OCI-LY1 (cell line): Measurements from ENCODE around the gene C1QL2.

Source experiments
- H2AFZ ChIP-seq: fragments of 200-600 bp; sonication (generic), shearing (Covaris generic); 2 replicates; pipeline ENCODE4 v1.6.0; 2014; ENCODE audit warnings: antibody characterized with exemption, mild to moderate bottlenecking, low read length
- H3F3A ChIP-seq: fragments of 200-600 bp; sonication (generic), shearing (Covaris generic); 2 replicates; pipeline ENCODE4 v1.6.0; 2014; ENCODE audit warnings: mild to moderate bottlenecking, antibody characterized with exemption, low read length, moderate library complexity; ENCODE audit not compliant: insufficient read depth
- H3K27ac ChIP-seq: fragments of 200-600 bp; sonication (generic); 2 replicates; pipeline ENCODE4 v1.5.1; 2014; ENCODE audit warnings: low read length, mixed run types, mild to moderate bottlenecking, low read depth; ENCODE audit not compliant: poor library complexity, severe bottlenecking
- H3K27me3 ChIP-seq: fragments of 200-600 bp; sonication (generic); 2 replicates; pipeline ENCODE4 v1.6.0; 2014; ENCODE audit warnings: antibody characterized with exemption, mild to moderate bottlenecking, low read length, moderate library complexity; ENCODE audit not compliant: insufficient read depth
- H3K36me3 ChIP-seq: fragments of 200-600 bp; sonication (generic); 2 replicates; pipeline ENCODE4 v1.6.1; 2014; ENCODE audit warnings: mild to moderate bottlenecking, antibody characterized with exemption, low read length, moderate library complexity, mixed read lengths; ENCODE audit not compliant: insufficient read depth
- H3K4me1 ChIP-seq: fragments of 200-600 bp; sonication (generic); 2 replicates; pipeline ENCODE4 v1.5.1; 2014; ENCODE audit warnings: mild to moderate bottlenecking, low read length, moderate library complexity; ENCODE audit not compliant: insufficient read depth, severe bottlenecking
- H3K4me2 ChIP-seq: fragments of 200-600 bp; sonication (generic), shearing (Covaris generic); 2 replicates; pipeline ENCODE4 v1.6.1; 2014; ENCODE audit warnings: low read length
- H3K4me3 ChIP-seq: fragments of 200-600 bp; sonication (generic); 2 replicates; pipeline ENCODE4 v1.5.1; 2014; ENCODE audit warnings: low read length, low read depth, mild to moderate bottlenecking, mixed read lengths; ENCODE audit not compliant: poor library complexity, severe bottlenecking
- H3K79me2 ChIP-seq: fragments of 200-600 bp; shearing (Covaris generic); 2 replicates; pipeline ENCODE4 v1.6.1; 2016; ENCODE audit warnings: mixed run types, low read length, mixed read lengths; ENCODE audit not compliant: insufficient read depth
- H3K9ac ChIP-seq: fragments of 200-600 bp; sonication (generic), shearing (Covaris generic); 2 replicates; pipeline ENCODE4 v1.6.1; 2014; ENCODE audit warnings: mild to moderate bottlenecking, low read length, mixed read lengths
- H3K9me2 ChIP-seq: fragments of 200-600 bp; sonication (generic), shearing (Covaris generic); 2 replicates; pipeline ENCODE4 v1.6.1; 2014; ENCODE audit warnings: low read depth, mild to moderate bottlenecking, low read length, mixed read lengths
- H3K9me3 ChIP-seq: fragments of 200-600 bp; shearing (Covaris generic); 2 replicates; pipeline ENCODE4 v1.6.1; 2014; ENCODE audit warnings: low read length, mixed read lengths
- H4K20me1 ChIP-seq: fragments of 200-600 bp; sonication (generic), shearing (Covaris generic); 2 replicates; pipeline ENCODE4 v1.6.0; 2016; ENCODE audit warnings: mild to moderate bottlenecking, low read length; ENCODE audit not compliant: insufficient read depth
- EZH2 ChIP-seq: fragments of 200-600 bp; sonication (generic), shearing (Covaris generic); IDR thresholded peaks from 2 replicates; pipeline ENCODE4 v1.8.0; 2017; ENCODE audit warnings: borderline replicate concordance, mixed run types, mild to moderate bottlenecking, antibody characterized with exemption, low read length, moderate library complexity, mixed read lengths
- TF ChIP-seq, protein P1 (sequence below): fragments of 200-600 bp; sonication (generic), shearing (Covaris generic); IDR thresholded peaks from 2 replicates; pipeline ENCODE4 v1.5.1; 2017; ENCODE audit warnings: mild to moderate bottlenecking, antibody characterized with exemption, low read length, moderate library complexity, mixed read lengths

C1QL2 gene

DNA sequence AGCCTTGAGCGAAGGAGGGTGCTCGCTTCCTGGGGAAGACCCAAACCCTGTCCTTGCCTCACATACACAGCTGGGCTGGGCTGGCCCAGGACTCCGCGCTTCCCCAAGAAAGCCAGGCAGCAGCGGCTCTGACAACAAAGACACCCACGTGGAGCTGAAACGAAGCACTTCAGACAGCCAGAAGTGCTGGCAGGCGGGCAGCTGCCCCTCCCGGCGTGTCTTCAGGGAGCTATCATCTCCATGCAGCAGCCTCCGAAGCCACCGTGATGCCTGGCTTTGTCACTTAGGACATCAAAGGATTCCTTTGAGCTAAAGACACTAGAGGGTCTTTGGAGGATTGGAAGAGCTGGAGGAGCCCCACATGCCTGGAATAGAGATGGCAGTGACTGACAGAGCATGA, 35.2 kb downstream of the C1QL2 start:
- H3K27ac ChIP-seq: no peak overlapping the region
- no peaks in the 10 kb centered on the region for H3K9me2 ChIP-seq
- H3K9ac ChIP-seq: no peak overlapping the region
- H3K36me3 ChIP-seq: no peaks in the 10 kb centered on the region
- no peak overlapping the region for H3K4me3 ChIP-seq
- no peaks in the 10 kb centered on the region for H3K4me1 ChIP-seq
- no peaks in the 10 kb centered on the region for H3F3A ChIP-seq
- no peaks in the 10 kb centered on the region for H3K27me3 ChIP-seq
- no peak overlapping the region for H3K4me2 ChIP-seq
- H3K9me3 ChIP-seq: no peaks in the 10 kb centered on the region
- H2AFZ ChIP-seq: no peak overlapping the region
- H4K20me1 ChIP-seq: no peaks in the 10 kb centered on the region
- no peaks in the 10 kb centered on the region for H3K79me2 ChIP-seq
- TF ChIP-seq, protein P1, sequence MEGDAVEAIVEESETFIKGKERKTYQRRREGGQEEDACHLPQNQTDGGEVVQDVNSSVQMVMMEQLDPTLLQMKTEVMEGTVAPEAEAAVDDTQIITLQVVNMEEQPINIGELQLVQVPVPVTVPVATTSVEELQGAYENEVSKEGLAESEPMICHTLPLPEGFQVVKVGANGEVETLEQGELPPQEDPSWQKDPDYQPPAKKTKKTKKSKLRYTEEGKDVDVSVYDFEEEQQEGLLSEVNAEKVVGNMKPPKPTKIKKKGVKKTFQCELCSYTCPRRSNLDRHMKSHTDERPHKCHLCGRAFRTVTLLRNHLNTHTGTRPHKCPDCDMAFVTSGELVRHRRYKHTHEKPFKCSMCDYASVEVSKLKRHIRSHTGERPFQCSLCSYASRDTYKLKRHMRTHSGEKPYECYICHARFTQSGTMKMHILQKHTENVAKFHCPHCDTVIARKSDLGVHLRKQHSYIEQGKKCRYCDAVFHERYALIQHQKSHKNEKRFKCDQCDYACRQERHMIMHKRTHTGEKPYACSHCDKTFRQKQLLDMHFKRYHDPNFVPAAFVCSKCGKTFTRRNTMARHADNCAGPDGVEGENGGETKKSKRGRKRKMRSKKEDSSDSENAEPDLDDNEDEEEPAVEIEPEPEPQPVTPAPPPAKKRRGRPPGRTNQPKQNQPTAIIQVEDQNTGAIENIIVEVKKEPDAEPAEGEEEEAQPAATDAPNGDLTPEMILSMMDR: no peak
- no peak for TF ChIP-seq EZH2

DNA sequence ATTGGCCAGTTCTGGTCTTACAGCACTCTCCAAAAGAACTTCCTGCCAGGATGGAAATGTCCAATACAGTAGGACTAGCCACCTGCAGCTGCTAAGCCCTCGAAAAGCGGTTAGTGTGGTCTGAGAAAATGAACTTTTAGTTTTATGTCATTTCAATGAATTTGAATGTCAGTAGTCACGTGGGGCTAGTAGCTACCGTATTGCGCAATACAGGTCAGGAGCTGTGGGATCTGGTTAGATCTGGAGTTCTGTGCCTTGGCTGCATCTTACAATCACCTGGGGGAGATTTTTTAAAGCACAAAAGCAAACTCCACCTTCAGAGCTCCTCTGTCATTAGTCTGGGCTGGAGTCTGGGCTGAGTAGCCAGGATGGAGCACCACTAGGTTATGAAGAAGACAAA, 35.9 kb downstream of the C1QL2 start:
- Histone ChIP-seq H4K20me1 (no peaks in the 10 kb centered on the region), H3K9me2 (no peaks in the 10 kb centered on the region), H3K4me3 (no peak overlapping the region), H3K27ac (no peak overlapping the region), H3K9ac (no peak overlapping the region), H3F3A (no peaks in the 10 kb centered on the region), H3K27me3 (no peaks in the 10 kb centered on the region), H3K4me1 (no peaks in the 10 kb centered on the region), H3K9me3 (no peaks in the 10 kb centered on the region), H2AFZ (no peak overlapping the region), H3K4me2 (no peak overlapping the region), H3K79me2 (no peaks in the 10 kb centered on the region), H3K36me3 (no peaks in the 10 kb centered on the region)
- TF ChIP-seq, protein P1: no peak
- TF ChIP-seq EZH2: no peak

- Histone ChIP-seq H3K4me1 (no peaks in the 10 kb centered on the region), H3K4me2 (no peak overlapping the region), H3F3A (no peaks in the 10 kb centered on the region), H3K79me2 (no peaks in the 10 kb centered on the region), H2AFZ (no peak overlapping the region), H4K20me1 (no peaks in the 10 kb centered on the region), H3K9me3 (no peaks in the 10 kb centered on the region), H3K4me3 (no peak overlapping the region), H3K27ac (no peak overlapping the region), H3K36me3 (no peaks in the 10 kb centered on the region), H3K27me3 (no peaks in the 10 kb centered on the region), H3K9ac (no peak overlapping the region), H3K9me2 (no peaks in the 10 kb centered on the region)
- TF ChIP-seq EZH2: no peak
- TF ChIP-seq, protein P1: no peak
Observed at GRCh38 chr2:119119999-119120756, 38.4 kb downstream of the C1QL2 start.
